Panc1 (cell line): ENCODE data around the gene KCNC3.

ENCODE experiments used
- POLR2AphosphoS5 ChIP-seq: IDR thresholded peaks from 2 replicates; pipeline ENCODE4 v1.6.1; 2012; ENCODE audit warnings: mild to moderate bottlenecking, low read depth, low read length, moderate library complexity
- SIN3A ChIP-seq: IDR thresholded peaks from 2 replicates; pipeline ENCODE4 v1.6.1; 2012; ENCODE audit warnings: low read depth, mild to moderate bottlenecking, low read length, moderate library complexity, borderline replicate concordance; ENCODE audit not compliant: insufficient read depth
- TCF7L2 ChIP-seq: IDR thresholded peaks from 2 replicates; pipeline ENCODE4 v1.6.1; 2011; ENCODE audit warnings: mild to moderate bottlenecking, low read depth, low read length, inconsistent platforms
- TF ChIP-seq, protein P1 (sequence below): fragments of 450-650 bp; IDR thresholded peaks from 2 replicates; pipeline ENCODE4 v1.5.1; 2017; ENCODE audit warnings: mild to moderate bottlenecking
- TF ChIP-seq, protein P2 (sequence below), 2 experiments: IDR thresholded peaks; 2 replicates each; pipeline ENCODE4 v1.6.1; 2011 to 2012; ENCODE audit warnings: low read depth in 2 of 2, control low read depth in 1 of 2, low read length in 1 of 2, mild to moderate bottlenecking in 1 of 2, moderate library complexity in 1 of 2; ENCODE audit not compliant: insufficient read depth in 1 of 2

DNA sequence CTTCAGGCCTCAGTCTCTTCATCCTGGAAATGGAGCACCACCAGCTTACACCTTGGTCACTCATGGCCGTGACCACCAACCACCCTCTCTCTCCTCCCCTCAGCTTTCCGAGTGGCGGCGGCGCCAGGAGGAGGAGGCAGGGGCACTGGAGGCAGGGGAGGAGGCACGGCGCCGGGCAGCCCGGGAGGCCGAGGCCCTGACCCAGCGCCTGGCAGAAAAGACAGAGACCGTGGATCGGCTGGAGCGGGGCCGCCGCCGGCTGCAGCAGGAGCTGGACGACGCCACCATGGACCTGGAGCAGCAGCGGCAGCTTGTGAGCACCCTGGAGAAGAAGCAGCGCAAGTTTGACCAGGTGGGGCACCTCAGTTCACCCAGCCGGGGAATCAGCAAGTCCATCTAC, 47.7 kb downstream of the KCNC3 start:
- TF ChIP-seq SIN3A (no peak), POLR2AphosphoS5 (no peak), TCF7L2 (no peak)
- TF ChIP-seq, protein P1, sequence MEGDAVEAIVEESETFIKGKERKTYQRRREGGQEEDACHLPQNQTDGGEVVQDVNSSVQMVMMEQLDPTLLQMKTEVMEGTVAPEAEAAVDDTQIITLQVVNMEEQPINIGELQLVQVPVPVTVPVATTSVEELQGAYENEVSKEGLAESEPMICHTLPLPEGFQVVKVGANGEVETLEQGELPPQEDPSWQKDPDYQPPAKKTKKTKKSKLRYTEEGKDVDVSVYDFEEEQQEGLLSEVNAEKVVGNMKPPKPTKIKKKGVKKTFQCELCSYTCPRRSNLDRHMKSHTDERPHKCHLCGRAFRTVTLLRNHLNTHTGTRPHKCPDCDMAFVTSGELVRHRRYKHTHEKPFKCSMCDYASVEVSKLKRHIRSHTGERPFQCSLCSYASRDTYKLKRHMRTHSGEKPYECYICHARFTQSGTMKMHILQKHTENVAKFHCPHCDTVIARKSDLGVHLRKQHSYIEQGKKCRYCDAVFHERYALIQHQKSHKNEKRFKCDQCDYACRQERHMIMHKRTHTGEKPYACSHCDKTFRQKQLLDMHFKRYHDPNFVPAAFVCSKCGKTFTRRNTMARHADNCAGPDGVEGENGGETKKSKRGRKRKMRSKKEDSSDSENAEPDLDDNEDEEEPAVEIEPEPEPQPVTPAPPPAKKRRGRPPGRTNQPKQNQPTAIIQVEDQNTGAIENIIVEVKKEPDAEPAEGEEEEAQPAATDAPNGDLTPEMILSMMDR: no peak
- TF ChIP-seq, protein P2, sequence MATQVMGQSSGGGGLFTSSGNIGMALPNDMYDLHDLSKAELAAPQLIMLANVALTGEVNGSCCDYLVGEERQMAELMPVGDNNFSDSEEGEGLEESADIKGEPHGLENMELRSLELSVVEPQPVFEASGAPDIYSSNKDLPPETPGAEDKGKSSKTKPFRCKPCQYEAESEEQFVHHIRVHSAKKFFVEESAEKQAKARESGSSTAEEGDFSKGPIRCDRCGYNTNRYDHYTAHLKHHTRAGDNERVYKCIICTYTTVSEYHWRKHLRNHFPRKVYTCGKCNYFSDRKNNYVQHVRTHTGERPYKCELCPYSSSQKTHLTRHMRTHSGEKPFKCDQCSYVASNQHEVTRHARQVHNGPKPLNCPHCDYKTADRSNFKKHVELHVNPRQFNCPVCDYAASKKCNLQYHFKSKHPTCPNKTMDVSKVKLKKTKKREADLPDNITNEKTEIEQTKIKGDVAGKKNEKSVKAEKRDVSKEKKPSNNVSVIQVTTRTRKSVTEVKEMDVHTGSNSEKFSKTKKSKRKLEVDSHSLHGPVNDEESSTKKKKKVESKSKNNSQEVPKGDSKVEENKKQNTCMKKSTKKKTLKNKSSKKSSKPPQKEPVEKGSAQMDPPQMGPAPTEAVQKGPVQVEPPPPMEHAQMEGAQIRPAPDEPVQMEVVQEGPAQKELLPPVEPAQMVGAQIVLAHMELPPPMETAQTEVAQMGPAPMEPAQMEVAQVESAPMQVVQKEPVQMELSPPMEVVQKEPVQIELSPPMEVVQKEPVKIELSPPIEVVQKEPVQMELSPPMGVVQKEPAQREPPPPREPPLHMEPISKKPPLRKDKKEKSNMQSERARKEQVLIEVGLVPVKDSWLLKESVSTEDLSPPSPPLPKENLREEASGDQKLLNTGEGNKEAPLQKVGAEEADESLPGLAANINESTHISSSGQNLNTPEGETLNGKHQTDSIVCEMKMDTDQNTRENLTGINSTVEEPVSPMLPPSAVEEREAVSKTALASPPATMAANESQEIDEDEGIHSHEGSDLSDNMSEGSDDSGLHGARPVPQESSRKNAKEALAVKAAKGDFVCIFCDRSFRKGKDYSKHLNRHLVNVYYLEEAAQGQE (IDR thresholded peaks at IDR 0.05; ENCODE audit: insufficient read depth in 1 of 2, low read depth in 2 of 2, low read length in 1 of 2): no peak
